CD4-positive, alpha-beta T cell treated with Interleukin-15 for 4 hours (primary cell): ENCODE results near the gene GNAZ.
A peak's percentile ranks its signal among the peaks of the same experiment; 100 is the strongest.

Source experiments
- DNase-seq: peaks from one replicate; pipeline ENCODE4 v3.0.0-alpha.2; 2020; ENCODE audit warnings: low spot score

The GNAZ gene

GRCh38 chr22:23064381-23065068 lies 5.8 kb upstream of the GNAZ start:
- DNase-seq = no peak

GRCh38 chr22:23065069-23065451 lies 5.3 kb upstream of the GNAZ start:
- no peak for DNase-seq

GRCh38 chr22:23065495-23066122 lies 4.7 kb upstream of the GNAZ start:
- DNase-seq = no peak

GRCh38 chr22:23066200-23067022 lies 3.9 kb upstream of the GNAZ start:
- no peak for DNase-seq

- no peak for DNase-seq
Observed at GRCh38 chr22:23067023-23067650, 3.2 kb upstream of the GNAZ start.

- no peak for DNase-seq
Observed at GRCh38 chr22:23067691-23068090, 2.6 kb upstream of the GNAZ start.

- DNase-seq = no peak
Observed at GRCh38 chr22:23068096-23068831, 2.1 kb upstream of the GNAZ start.

- no peak for DNase-seq
Observed at GRCh38 chr22:23068832-23069385, 1.4 kb upstream of the GNAZ start.

- peak; percentile 91 for DNase-seq
Observed at GRCh38 chr22:23069502-23070357, 589 bp upstream of the GNAZ start.

GRCh38 chr22:23071230-23072076 lies 1.1 kb downstream of the GNAZ start:
- no peak for DNase-seq

- no peak for DNase-seq
Observed at GRCh38 chr22:23072077-23072910, 2.0 kb downstream of the GNAZ start.

- DNase-seq = no peak
Observed at GRCh38 chr22:23072911-23073491, 2.7 kb downstream of the GNAZ start.

GRCh38 chr22:23073526-23074229 lies 3.4 kb downstream of the GNAZ start:
- no peak for DNase-seq

- DNase-seq = no peak
Observed at GRCh38 chr22:23074451-23074850, 4.1 kb downstream of the GNAZ start.

GRCh38 chr22:23075050-23075449 lies 4.7 kb downstream of the GNAZ start:
- no peak for DNase-seq

GRCh38 chr22:23075525-23076216 lies 5.4 kb downstream of the GNAZ start:
- DNase-seq = no peak
